Motor neuron (in vitro differentiated cells): Measurements from ENCODE around the gene KRT32. TPM values are rescaled to one million over a fixed set of nuclear protein-coding genes. Genes with fewer than 3 reads are reported as not detected.

ENCODE experiments used
- ATAC-seq, 8 experiments: fragments of 200-7000 bp; cut with Tn5 transposase; replicated peaks in 6 of 8; 2 replicates each; pipeline ENCODE4 v1.8.0; 2021; ENCODE audit warnings: mild to moderate bottlenecking in 8 of 8, moderate library complexity in 8 of 8
- H3K27ac ChIP-seq, 2 donors: fragments of 250-450 bp; sonication (Bioruptor Pico); 2 replicates each; pipeline ENCODE4 v1.9.0; 2021; ENCODE audit warnings: antibody characterized with exemption in 2 of 2, mild to moderate bottlenecking in 2 of 2, moderate library complexity in 1 of 2
- H3K4me1 ChIP-seq, 2 donors: fragments of 250-450 bp; sonication (Bioruptor Pico); replicated peaks in 1 of 2; 2 replicates each; pipeline ENCODE4 v1.6.1; 2021; ENCODE audit warnings: antibody characterized with exemption in 2 of 2, mild to moderate bottlenecking in 2 of 2, moderate library complexity in 1 of 2
- H3K4me3 ChIP-seq, 5 donors: fragments of 250-450 bp; sonication (Bioruptor Pico); 2 replicates each; pipeline ENCODE4 v1.9.0; 2021; ENCODE audit warnings: antibody characterized with exemption in 5 of 5, mild to moderate bottlenecking in 5 of 5, moderate library complexity in 4 of 5
- WGBS, 10 experiments: fragments of 450-650 bp; shearing (Covaris generic); methylation state at CpG; one replicate each; pipeline ENCODE4 v1.0.0; 2022; 5-methylcytosine and 5-hydroxymethylcytosine counted together
- in situ Hi-C, 9 experiments: fragments of 400-800 bp; cut with MboI; loops; one replicate each; pipeline ENCODE4 v1.15.0; 2021; ENCODE audit warnings: low sequenced_read_pairs in 9 of 9, low pct_unique_long_range_greater_than_20kb in 2 of 9; ENCODE audit not compliant: unreplicated experiment in 9 of 9
- total RNA-seq, 8 experiments: library from RNA; unstranded; fragments of 300-600 nt; gene quantifications; 2 replicates each; pipeline versions ENCODE4 v1.2.3 to v1.2.4, GENCODE V29; 2022

KRT32 gene
- total RNA-seq, 8 experiments from 2014 or later: 0.05 TPM; not detected in 7

GRCh38 chr17:41478237-41478636, 11.1 kb upstream of the KRT32 start:
- H3K27ac ChIP-seq: no peak overlapping the region
- no peak overlapping the region for H3K4me3 ChIP-seq
- ATAC-seq: peak in 3 of 8 experiments; percentile 63 to 95 (median 65)
- no peaks in the 10 kb centered on the region for H3K4me1 ChIP-seq
- in situ Hi-C loops: loop anchor here in 2 of 9 experiments (25.0 kb wide), 1 partner anchor 566 kb away; no protein-coding TSS in a partner anchor
- WGBS, 10 experiments: 60 to 94% (median 88%) methylated on average over 1 to 5 of the region's 8 CpGs; no CpG with 5 or more reads in 4 of the 10 experiments

DNA sequence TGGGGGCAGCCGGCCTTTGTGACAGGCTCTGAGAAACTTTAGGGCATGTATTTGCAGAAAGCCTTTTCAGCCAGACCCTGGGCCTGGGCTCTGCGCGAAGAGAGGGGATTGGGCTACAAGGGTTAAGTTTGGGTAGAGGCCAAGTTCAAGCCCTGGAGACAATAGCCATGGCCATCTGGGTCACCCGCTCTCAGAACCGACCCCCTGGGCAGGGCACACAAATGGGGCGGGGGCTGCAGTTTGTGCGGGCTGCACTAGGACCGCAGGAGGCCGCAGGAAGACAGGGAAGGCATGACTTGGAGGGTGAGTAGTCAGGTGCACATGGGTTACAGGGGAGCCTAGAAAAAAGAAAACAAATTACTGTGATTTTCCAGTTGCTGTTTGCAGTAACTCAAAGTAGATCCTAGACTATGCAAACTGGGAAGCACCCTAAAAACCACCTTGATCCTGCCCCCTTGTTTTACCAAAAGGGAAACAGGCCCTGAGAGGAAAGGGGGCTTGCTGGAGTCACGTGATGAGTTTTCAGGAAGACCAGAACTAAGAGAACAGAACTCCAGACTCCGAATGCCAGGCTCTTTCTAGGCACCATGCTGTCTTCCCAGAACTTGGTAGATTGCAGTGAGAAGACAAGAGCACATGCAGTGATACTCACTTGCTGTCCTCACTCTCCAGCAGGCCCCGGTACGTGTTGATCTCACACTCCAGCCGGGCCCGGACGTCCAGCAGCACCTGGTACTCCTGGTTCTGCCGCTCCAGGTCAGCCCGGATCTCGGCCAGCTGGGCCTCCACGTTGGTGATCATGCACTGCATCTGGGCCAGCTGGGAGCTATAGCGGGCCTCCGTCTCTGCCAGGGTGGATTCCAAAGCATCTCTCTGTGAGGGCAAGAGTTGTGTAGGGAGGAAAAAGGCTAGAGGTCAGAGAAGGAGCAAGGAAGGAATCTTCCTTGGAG, 10.0 kb upstream of the KRT32 start:
- in situ Hi-C loops: loop anchor here in 2 of 9 experiments (25.0 kb wide), 1 partner anchor 565 kb away; no protein-coding TSS in a partner anchor
- no peaks in the 10 kb centered on the region for H3K4me1 ChIP-seq
- no peak overlapping the region for H3K4me3 ChIP-seq
- WGBS, 10 experiments: 20 to 97% (median 74%) methylated on average over 1 to 12 of the region's 22 CpGs; no CpG with 5 or more reads in 3 of the 10 experiments
- no peak overlapping the region for H3K27ac ChIP-seq
- no peak for ATAC-seq

- Histone ChIP-seq H3K4me1 (no peaks in the 10 kb centered on the region), H3K27ac (no peak overlapping the region), H3K4me3 (no peak overlapping the region)
- 83 to 100% (median 88%) methylated on average over 1 to 4 of the region's 4 CpGs; no CpG with 5 or more reads in 5 of the 10 experiments for WGBS, 10 experiments
- no peak for ATAC-seq
- in situ Hi-C loops: loop anchor here in 2 of 9 experiments (25.0 kb wide), 1 partner anchor 563 kb away; no protein-coding TSS in a partner anchor
These were observed 8.2 kb upstream of the KRT32 start for GRCh38 chr17:41475421-41475820.

GRCh38 chr17:41474863-41475262, 7.7 kb upstream of the KRT32 start:
- 13 to 74% (median 62%) methylated on average over 2 to 8 of the region's 8 CpGs; no CpG with 5 or more reads in 1 of the 10 experiments for WGBS, 10 experiments
- in situ Hi-C loops: loop anchor here in 2 of 9 experiments (25.0 kb wide), 1 partner anchor 563 kb away; no protein-coding TSS in a partner anchor
- no peak overlapping the region for H3K4me3 ChIP-seq
- H3K27ac ChIP-seq: no peak overlapping the region
- peak in 3 of 8 experiments; percentile 77 to 97 (median 91) for ATAC-seq
- no peaks in the 10 kb centered on the region for H3K4me1 ChIP-seq

- no peak for ATAC-seq
- no peak overlapping the region for H3K4me3 ChIP-seq
- H3K27ac ChIP-seq: no peak overlapping the region
- in situ Hi-C loops: no loop called here
- H3K4me1 ChIP-seq: no peaks in the 10 kb centered on the region
These were observed 1.2 kb upstream of the KRT32 start for GRCh38 chr17:41468346-41468745.

- in situ Hi-C loops: no loop called here
- Histone ChIP-seq H3K27ac (no peak overlapping the region), H3K4me1 (no peaks in the 10 kb centered on the region), H3K4me3 (no peak overlapping the region)
- 72 to 92% (median 79%) methylated on average over 2 of the region's 4 CpGs; no CpG with 5 or more reads in 6 of the 10 experiments for WGBS, 10 experiments
- peak in 1 of 8 experiments; percentile 50 for ATAC-seq
These were observed 375 bp upstream of the KRT32 start for GRCh38 chr17:41467561-41467960.

GRCh38 chr17:41464682-41465081, 2.5 kb downstream of the KRT32 start:
- Histone ChIP-seq H3K4me3 (no peak overlapping the region), H3K27ac (no peak overlapping the region), H3K4me1 (no peaks in the 10 kb centered on the region)
- in situ Hi-C loops: no loop called here
- peak in 3 of 8 experiments; percentile 29 to 99 (median 65) for ATAC-seq
- WGBS, 10 experiments: 0 to 100% (median 79%) methylated on average over 2 to 6 of the region's 6 CpGs; no CpG with 5 or more reads in 4 of the 10 experiments

- WGBS, 10 experiments: 0 to 86% (median 80%) methylated on average over 1 to 4 of the region's 11 CpGs; no CpG with 5 or more reads in 3 of the 10 experiments
- in situ Hi-C loops: no loop called here
- Histone ChIP-seq H3K4me1 (no peaks in the 10 kb centered on the region), H3K27ac (no peak overlapping the region), H3K4me3 (no peak overlapping the region)
- ATAC-seq: no peak
These were observed 3.0 kb downstream of the KRT32 start for GRCh38 chr17:41464173-41464572.

- Histone ChIP-seq H3K4me1 (no peaks in the 10 kb centered on the region), H3K27ac (no peak overlapping the region), H3K4me3 (no peak overlapping the region)
- in situ Hi-C loops: no loop called here
- ATAC-seq: no peak
- WGBS, 10 experiments: 40 to 100% (median 93%) methylated on average over 1 to 2 of the region's 8 CpGs; no CpG with 5 or more reads in 3 of the 10 experiments
These were observed 3.4 kb downstream of the KRT32 start for GRCh38 chr17:41463746-41464145.

DNA sequence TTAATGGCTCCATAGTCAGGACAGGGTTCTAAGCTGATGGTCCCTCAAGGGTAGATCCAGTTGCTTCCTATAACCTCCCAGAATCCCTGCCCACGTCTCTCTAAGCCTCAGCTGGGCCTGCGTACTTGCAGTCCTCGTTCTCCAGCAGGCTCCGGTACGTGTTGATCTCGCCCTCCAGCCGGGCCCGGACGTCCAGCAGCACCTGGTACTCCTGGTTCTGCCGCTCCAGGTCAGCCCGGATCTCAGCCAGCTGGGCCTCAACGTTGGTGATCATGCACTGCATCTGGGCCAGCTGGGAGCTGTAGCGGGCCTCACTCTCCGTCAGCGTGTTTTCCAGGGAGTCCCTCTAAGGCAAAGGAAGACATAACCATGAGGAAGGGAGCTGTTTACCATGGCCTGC, 4.5 kb downstream of the KRT32 start:
- no peaks in the 10 kb centered on the region for H3K4me1 ChIP-seq
- no peak overlapping the region for H3K27ac ChIP-seq
- no peak overlapping the region for H3K4me3 ChIP-seq
- WGBS, 10 experiments: 0 to 73% (median 59%) methylated on average over 1 to 5 of the region's 15 CpGs; no CpG with 5 or more reads in 6 of the 10 experiments
- in situ Hi-C loops: no loop called here
- ATAC-seq: no peak

DNA sequence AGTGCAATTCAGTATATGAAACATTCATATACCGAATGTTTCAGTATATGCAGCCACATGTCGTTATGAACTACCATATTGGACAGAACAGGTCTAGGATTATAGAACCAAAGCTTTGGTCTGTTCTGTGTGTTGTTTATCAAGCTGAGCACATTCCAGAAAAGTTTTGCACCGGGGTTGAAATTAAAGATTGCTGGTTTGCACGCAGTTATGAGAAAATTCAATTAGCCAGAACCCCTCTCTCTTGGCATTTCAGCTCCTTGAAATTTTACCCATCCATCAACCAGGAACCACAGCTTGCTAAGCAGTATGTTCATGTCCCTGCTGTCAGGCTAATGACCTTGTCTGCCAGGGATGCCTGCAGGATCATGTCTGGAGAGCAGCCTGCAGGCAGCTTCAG, 9.5 kb downstream of the KRT32 start:
- Histone ChIP-seq H3K4me1 (no peaks in the 10 kb centered on the region), H3K27ac (no peak overlapping the region), H3K4me3 (no peak overlapping the region)
- 19 to 90% (median 67%) methylated on average over 1 to 4 of the region's 4 CpGs; no CpG with 5 or more reads in 2 of the 10 experiments for WGBS, 10 experiments
- no peak for ATAC-seq
- in situ Hi-C loops: no loop called here

- in situ Hi-C loops: no loop called here
- no peak overlapping the region for H3K27ac ChIP-seq
- no peak for ATAC-seq
These were observed 11.0 kb downstream of the KRT32 start for GRCh38 chr17:41456204-41456603.

GRCh38 chr17:41455236-41455635, 11.9 kb downstream of the KRT32 start:
- H3K27ac ChIP-seq: no peak overlapping the region
- H3K4me3 ChIP-seq: no peak overlapping the region
- no peaks in the 10 kb centered on the region for H3K4me1 ChIP-seq
- in situ Hi-C loops: no loop called here
- ATAC-seq: no peak
- 83 to 100% methylated on average over 1 of the region's 1 CpG; no CpG with 5 or more reads in 8 of the 10 experiments for WGBS, 10 experiments

More at GRCh38 chr17:41456204-41456603, 11.0 kb downstream of the KRT32 start:
- WGBS, 10 experiments: 83 to 100% (median 90%) methylated on average over 1 to 3 of the region's 3 CpGs; no CpG with 5 or more reads in 5 of the 10 experiments
- H3K4me1 ChIP-seq: no peaks in the 10 kb centered on the region
- H3K4me3 ChIP-seq: no peak overlapping the region
